Measurements from ENCODE around the gene RBBP8NL. TPM values are rescaled to one million over a fixed set of nuclear protein-coding genes. Genes with fewer than 3 reads are reported as not detected.

RBBP8NL gene
- total RNA-seq, 2 donors from 2014 or later: 0.40 TPM; not detected in 1

DNA sequence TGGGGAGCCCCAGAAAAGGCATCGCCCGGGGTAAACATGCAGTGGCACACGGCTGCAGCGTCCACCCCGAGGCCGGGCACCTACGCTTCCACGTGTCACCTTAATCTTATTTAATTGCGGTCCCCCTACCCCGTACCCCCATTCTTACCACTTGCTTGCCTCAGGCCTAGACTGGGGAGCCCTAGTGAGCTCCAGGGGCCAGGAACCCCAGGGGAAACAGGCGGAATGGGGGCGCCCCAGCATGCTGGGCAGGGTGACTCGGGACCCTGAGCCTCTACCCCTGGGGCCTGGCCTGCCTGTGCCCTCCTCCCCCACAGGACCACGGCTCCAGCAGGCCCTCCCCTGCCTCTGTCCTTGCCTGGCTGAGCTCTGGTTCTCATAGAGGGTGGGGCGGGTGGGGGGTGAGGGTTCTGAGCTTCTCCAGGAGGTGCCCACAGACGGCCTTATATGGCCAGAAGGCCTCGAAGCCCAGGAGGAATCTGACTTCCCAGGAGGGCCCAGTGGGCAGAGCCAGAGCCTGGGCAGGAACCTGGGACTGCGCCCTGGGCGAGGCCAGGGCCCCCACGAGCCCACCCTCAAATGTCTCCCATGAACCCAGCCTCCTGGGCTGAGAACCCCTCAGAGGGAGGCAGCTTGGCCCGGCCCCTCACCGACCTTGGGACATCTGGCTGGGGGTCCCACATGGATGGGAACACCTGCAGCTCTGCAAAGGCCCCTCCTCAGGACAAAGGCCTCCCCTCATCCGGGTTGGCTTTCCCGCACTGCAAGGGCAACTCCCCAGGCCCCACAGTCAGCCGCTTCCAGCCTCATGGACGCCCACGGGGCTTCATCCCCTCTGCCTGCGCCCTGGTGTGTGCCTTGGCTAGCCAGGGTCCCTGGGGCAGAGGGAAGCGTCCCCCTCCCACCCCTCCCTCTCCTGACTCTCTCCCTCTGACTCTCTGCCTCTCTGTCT lies 55.0 kb downstream of the RBBP8NL start:
- Histone ChIP-seq H3K4me1 (ENCODE audit: control insufficient read depth, insufficient read depth, low read length) (peaks cover 26% of the 10 kb centered on the region), H3K9ac (ENCODE audit: extremely low read depth, low read length, poor library complexity, severe bottlenecking) (no peak overlapping the region), H3K27ac (ENCODE audit: low read depth, low read length) (no peak overlapping the region), H3K36me3 (ENCODE audit: control insufficient read depth, insufficient read depth, low read length) (no peaks in the 10 kb centered on the region), H3K9me3 (ENCODE audit: control insufficient read depth, low read length) (no peaks in the 10 kb centered on the region), H3K27me3 (ENCODE audit: control insufficient read depth, insufficient read depth, low read length, poor library complexity, severe bottlenecking) (no peaks in the 10 kb centered on the region), H3K4me3 (ENCODE audit: low read length) (no peak overlapping the region)
- H3K27me3 Mint-ChIP-seq (ENCODE audit: insufficient read depth): peaks cover 3% of the 10 kb centered on the region
- 88 to 91% methylated on average over 18 to 29 of the region's 29 CpGs for WGBS, 2 experiments (ENCODE audit: insufficient coverage in 1 of 2, insufficient read length in 1 of 2)
- DNase-seq: no peak
- TF ChIP-seq, protein P1, sequence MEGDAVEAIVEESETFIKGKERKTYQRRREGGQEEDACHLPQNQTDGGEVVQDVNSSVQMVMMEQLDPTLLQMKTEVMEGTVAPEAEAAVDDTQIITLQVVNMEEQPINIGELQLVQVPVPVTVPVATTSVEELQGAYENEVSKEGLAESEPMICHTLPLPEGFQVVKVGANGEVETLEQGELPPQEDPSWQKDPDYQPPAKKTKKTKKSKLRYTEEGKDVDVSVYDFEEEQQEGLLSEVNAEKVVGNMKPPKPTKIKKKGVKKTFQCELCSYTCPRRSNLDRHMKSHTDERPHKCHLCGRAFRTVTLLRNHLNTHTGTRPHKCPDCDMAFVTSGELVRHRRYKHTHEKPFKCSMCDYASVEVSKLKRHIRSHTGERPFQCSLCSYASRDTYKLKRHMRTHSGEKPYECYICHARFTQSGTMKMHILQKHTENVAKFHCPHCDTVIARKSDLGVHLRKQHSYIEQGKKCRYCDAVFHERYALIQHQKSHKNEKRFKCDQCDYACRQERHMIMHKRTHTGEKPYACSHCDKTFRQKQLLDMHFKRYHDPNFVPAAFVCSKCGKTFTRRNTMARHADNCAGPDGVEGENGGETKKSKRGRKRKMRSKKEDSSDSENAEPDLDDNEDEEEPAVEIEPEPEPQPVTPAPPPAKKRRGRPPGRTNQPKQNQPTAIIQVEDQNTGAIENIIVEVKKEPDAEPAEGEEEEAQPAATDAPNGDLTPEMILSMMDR (conservative IDR thresholded peaks at IDR 0.05): no peak
- no peaks in the 10 kb centered on the region for H3K36me3 Mint-ChIP-seq (ENCODE audit: low read depth)
- no peak overlapping the region for H3K4me3 Mint-ChIP-seq
- H3K4me1 Mint-ChIP-seq: peaks cover 10% of the 10 kb centered on the region
- H3K9me3 Mint-ChIP-seq: peaks cover 4% of the 10 kb centered on the region
- no peak overlapping the region for H3K27ac Mint-ChIP-seq

DNA sequence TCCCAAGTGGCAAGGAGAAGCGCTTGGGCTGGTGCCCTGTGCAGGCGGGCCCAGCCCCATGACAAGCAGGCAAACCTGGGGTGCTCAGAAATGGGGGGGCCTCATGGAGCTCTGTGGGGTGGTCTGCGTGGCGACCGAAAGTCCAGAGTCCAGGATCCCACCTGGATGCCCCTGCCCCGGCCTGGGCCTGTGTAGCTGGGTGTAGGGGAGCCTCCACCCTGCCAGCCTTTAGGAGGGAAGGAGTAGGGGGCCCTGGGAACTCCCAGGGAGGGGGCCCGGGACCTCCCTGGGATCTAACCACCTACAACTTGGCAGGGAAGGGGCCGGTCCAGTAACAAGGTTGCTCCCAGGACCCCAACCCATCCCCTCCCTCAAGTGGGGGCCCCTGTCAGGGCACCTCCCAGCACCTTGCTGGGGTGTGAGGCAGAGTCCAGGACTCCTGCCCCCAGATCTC lies 55.7 kb downstream of the RBBP8NL start:
- Histone ChIP-seq H3K4me3 (ENCODE audit: low read length) (no peak overlapping the region), H3K36me3 (ENCODE audit: control insufficient read depth, insufficient read depth, low read length) (no peaks in the 10 kb centered on the region), H3K9ac (ENCODE audit: extremely low read depth, low read length, poor library complexity, severe bottlenecking) (no peak overlapping the region), H3K9me3 (ENCODE audit: control insufficient read depth, low read length) (no peaks in the 10 kb centered on the region), H3K27me3 (ENCODE audit: control insufficient read depth, insufficient read depth, low read length, poor library complexity, severe bottlenecking) (no peaks in the 10 kb centered on the region), H3K27ac (ENCODE audit: low read depth, low read length) (no peak overlapping the region), H3K4me1 (ENCODE audit: control insufficient read depth, insufficient read depth, low read length) (peaks cover 22% of the 10 kb centered on the region)
- peaks cover 6% of the 10 kb centered on the region for H3K4me1 Mint-ChIP-seq
- H3K36me3 Mint-ChIP-seq (ENCODE audit: low read depth): no peaks in the 10 kb centered on the region
- TF ChIP-seq, protein P1 (conservative IDR thresholded peaks at IDR 0.05): no peak
- peaks cover 3% of the 10 kb centered on the region for H3K27me3 Mint-ChIP-seq (ENCODE audit: insufficient read depth)
- no peak overlapping the region for H3K27ac Mint-ChIP-seq
- WGBS, 2 experiments (ENCODE audit: insufficient coverage in 1 of 2, insufficient read length in 1 of 2): 96% methylated on average over 8 of the region's 8 CpGs; no CpG with 5 or more reads in 1 of the 2 experiments
- no peak overlapping the region for H3K4me3 Mint-ChIP-seq
- H3K9me3 Mint-ChIP-seq: peaks cover 4% of the 10 kb centered on the region
- no peak for DNase-seq

DNA sequence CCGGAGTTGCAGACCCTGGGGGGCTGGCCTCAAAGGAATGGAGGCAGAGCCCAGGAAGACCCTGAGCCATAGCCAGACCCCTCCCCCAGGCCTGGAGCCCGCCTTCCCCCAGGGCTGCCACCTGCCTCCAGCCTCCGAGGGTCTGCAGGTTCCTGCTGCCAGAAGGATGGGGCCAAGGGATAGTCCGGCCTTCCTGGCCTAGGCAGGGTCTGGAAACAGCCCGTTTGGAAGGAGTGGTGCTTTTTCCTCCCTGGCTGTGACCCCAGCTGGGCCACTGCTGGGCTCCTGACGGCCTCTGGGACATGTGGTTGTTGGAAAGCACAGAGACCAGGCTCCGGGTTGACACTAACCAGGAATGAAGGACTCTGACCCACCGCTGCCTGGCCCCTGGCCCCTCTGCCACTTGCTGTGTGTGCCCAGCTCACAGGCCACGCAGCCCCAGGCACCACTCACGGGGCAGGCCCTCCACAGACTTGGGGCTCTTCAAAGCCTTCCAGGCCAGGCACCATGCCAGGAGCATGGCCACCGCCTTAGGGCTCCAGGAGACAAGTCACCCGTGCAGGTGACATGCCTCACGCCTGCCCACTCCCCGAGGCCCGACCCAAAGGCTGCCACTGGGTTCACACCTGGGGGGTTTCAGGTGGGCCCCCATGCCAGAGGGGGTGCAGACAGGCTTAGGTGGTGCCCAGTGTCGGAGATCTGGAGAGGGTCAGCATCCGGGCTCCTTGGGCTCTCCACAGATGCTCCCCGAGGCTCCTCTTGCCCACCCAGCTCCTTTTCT lies 56.3 kb downstream of the RBBP8NL start:
- H3K9me3 Mint-ChIP-seq: peaks cover 4% of the 10 kb centered on the region
- H3K27ac ChIP-seq (ENCODE audit: low read depth, low read length): no peak overlapping the region
- H3K27ac Mint-ChIP-seq: no peak overlapping the region
- peaks cover 18% of the 10 kb centered on the region for H3K4me1 ChIP-seq (ENCODE audit: control insufficient read depth, insufficient read depth, low read length)
- peaks cover 3% of the 10 kb centered on the region for H3K27me3 Mint-ChIP-seq (ENCODE audit: insufficient read depth)
- no peak overlapping the region for H3K4me3 Mint-ChIP-seq
- no peak overlapping the region for H3K4me3 ChIP-seq (ENCODE audit: low read length)
- H3K9ac ChIP-seq (ENCODE audit: extremely low read depth, low read length, poor library complexity, severe bottlenecking): no peak overlapping the region
- DNase-seq: no peak
- TF ChIP-seq, protein P1 (conservative IDR thresholded peaks at IDR 0.05): no peak
- no peaks in the 10 kb centered on the region for H3K27me3 ChIP-seq (ENCODE audit: control insufficient read depth, insufficient read depth, low read length, poor library complexity, severe bottlenecking)
- H3K36me3 ChIP-seq (ENCODE audit: control insufficient read depth, insufficient read depth, low read length): no peaks in the 10 kb centered on the region
- H3K9me3 ChIP-seq (ENCODE audit: control insufficient read depth, low read length): no peaks in the 10 kb centered on the region
- H3K4me1 Mint-ChIP-seq: peaks cover 6% of the 10 kb centered on the region
- H3K36me3 Mint-ChIP-seq (ENCODE audit: low read depth): no peaks in the 10 kb centered on the region
- WGBS, 2 experiments (ENCODE audit: insufficient coverage in 1 of 2, insufficient read length in 1 of 2): 75 to 84% methylated on average over 7 to 18 of the region's 18 CpGs
